DND-41 (cell line): ENCODE measurements around the gene HAUS7.
A peak's percentile ranks its signal among the peaks of the same experiment; 100 is the strongest.

ENCODE experiments used
- ATAC-seq: fragments of 200-7000 bp; cut with Tn5 transposase; 3 replicates; pipeline ENCODE4 v1.9.1; 2021; ENCODE audit warnings: low read depth; ENCODE audit not compliant: insufficient read depth
- DNase-seq: peaks from one replicate; pipeline ENCODE4 v3.0.0-alpha.2; 2020
- H2AFZ ChIP-seq: 2 replicates; pipeline ENCODE4 v1.6.0; 2012; ENCODE audit warnings: low read depth, low read length
- H3K27ac ChIP-seq: 2 replicates; pipeline ENCODE4 v1.5.1; 2012; ENCODE audit warnings: low read length, inconsistent platforms
- H3K27me3 ChIP-seq: fragments of 200-600 bp; sonication (generic); 2 replicates; pipeline ENCODE4 v1.6.0; 2012; ENCODE audit warnings: low read length, mild to moderate bottlenecking, inconsistent platforms; ENCODE audit not compliant: insufficient read depth, poor library complexity
- H3K36me3 ChIP-seq: 2 replicates; pipeline ENCODE4 v1.5.1; 2012; ENCODE audit warnings: low read length, inconsistent platforms; ENCODE audit not compliant: insufficient read depth
- H3K4me1 ChIP-seq: 2 replicates; pipeline ENCODE4 v1.5.1; 2012; ENCODE audit warnings: mild to moderate bottlenecking, low read length; ENCODE audit not compliant: insufficient read depth
- H3K4me2 ChIP-seq: 2 replicates; pipeline ENCODE4 v1.6.0; 2012; ENCODE audit warnings: mild to moderate bottlenecking, moderate library complexity, low read length, inconsistent platforms; ENCODE audit not compliant: insufficient read depth
- H3K4me3 ChIP-seq, 2 experiments: fragments of 200-600 bp in 1 of 2; shearing (Covaris generic) in 1 of 2; 2 replicates each; pipeline ENCODE4 v1.5.1; 2012 to 2016; ENCODE audit warnings: inconsistent platforms in 2 of 2, low read length in 2 of 2, mild to moderate bottlenecking in 2 of 2, low read depth in 1 of 2, moderate library complexity in 1 of 2
- H3K79me2 ChIP-seq: 2 replicates; pipeline ENCODE4 v1.6.0; 2012; ENCODE audit warnings: low read length, inconsistent platforms; ENCODE audit not compliant: insufficient read depth
- H3K9ac ChIP-seq: 2 replicates; pipeline ENCODE4 v1.6.0; 2012; ENCODE audit warnings: low read depth, mild to moderate bottlenecking, inconsistent platforms, low read length, moderate library complexity
- H3K9me3 ChIP-seq: 2 replicates; pipeline ENCODE4 v1.5.1; 2012; ENCODE audit warnings: low read length, moderate library complexity, mild to moderate bottlenecking, inconsistent platforms; ENCODE audit not compliant: insufficient read depth, severe bottlenecking
- H4K20me1 ChIP-seq: 2 replicates; pipeline ENCODE4 v1.6.0; 2012; ENCODE audit warnings: low read length; ENCODE audit not compliant: insufficient read depth
- EZH2 ChIP-seq: IDR thresholded peaks from 3 replicates; pipeline ENCODE4 v1.6.1; 2012; ENCODE audit warnings: borderline replicate concordance, low read depth, mild to moderate bottlenecking, moderate library complexity, low read length, inconsistent platforms; ENCODE audit not compliant: severe bottlenecking
- TF ChIP-seq, protein P1 (sequence below): IDR thresholded peaks from 2 replicates; pipeline ENCODE4 v1.5.1; 2012; ENCODE audit warnings: borderline replicate concordance, low read length, moderate library complexity, mild to moderate bottlenecking; ENCODE audit not compliant: poor library complexity, severe bottlenecking; ENCODE audit errors: extremely low read depth

HAUS7 gene

DNA sequence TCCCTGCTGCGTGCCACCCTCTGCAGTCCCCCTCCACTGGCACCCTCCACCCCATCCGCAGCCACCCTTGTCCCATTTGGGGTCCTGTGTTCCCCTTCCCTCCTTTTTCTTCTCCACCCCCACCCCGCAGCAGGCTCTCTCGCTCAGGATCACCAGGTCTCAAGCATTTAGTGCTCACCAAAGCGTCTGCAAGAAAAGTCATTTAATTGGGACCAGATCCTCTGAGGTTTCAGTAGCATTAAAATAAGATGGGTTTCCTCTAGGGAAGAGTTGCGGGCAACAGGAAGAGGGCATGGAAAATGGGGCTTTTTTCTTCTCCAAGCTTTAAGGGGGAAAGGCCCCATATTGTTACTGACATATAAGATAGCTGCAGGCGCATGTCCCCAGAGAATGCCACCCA, 4.9 kb upstream of the HAUS7 start:
- no peak for ATAC-seq
- no peak overlapping the region for H3K4me3 ChIP-seq
- H3K4me2 ChIP-seq = no peak overlapping the region
- no peak overlapping the region for H2AFZ ChIP-seq
- no peaks in the 10 kb centered on the region for H3K36me3 ChIP-seq
- H4K20me1 ChIP-seq = no peaks in the 10 kb centered on the region
- H3K9ac ChIP-seq = no peak overlapping the region
- no peaks in the 10 kb centered on the region for H3K27me3 ChIP-seq
- H3K9me3 ChIP-seq = no peaks in the 10 kb centered on the region
- no peak overlapping the region for H3K27ac ChIP-seq
- no peak for DNase-seq
- H3K79me2 ChIP-seq = no peaks in the 10 kb centered on the region; the same call in 1 of the 2 replicates
- peaks cover 4% of the 10 kb centered on the region for H3K4me1 ChIP-seq
- TF ChIP-seq EZH2 = no peak

DNA sequence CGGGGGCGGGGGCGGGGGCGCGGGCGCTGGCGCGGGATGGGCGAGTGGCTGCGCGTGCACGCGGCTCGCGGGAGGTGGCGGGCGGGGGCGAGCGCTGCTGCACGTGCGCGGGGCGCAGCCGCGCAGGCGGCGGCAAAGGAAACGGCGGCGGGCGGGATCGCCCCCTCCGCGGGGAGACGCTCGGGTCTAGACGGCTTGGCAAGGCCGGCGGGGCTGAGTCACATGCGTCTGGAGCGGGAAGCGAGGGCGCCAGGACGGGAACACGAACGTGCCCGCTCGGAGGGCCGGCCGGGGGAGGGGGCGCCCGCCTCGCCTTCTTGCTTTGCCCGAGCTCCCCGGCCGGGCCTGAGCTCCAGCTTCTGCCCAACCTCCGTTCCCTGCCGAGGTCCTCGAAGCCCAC, 4.3 kb upstream of the HAUS7 start:
- Histone ChIP-seq H4K20me1 (peaks cover 4% of the 10 kb centered on the region; the same call in 1 of the 2 replicates), H3K4me3 (no peak overlapping the region), H3K4me2 (no peak overlapping the region), H3K27ac (no peak overlapping the region), H2AFZ (no peak overlapping the region), H3K36me3 (no peaks in the 10 kb centered on the region; the same call in 1 of the 2 replicates), H3K79me2 (peaks cover 6% of the 10 kb centered on the region), H3K4me1 (peaks cover 6% of the 10 kb centered on the region), H3K27me3 (no peaks in the 10 kb centered on the region), H3K9me3 (no peaks in the 10 kb centered on the region), H3K9ac (no peak overlapping the region)
- ATAC-seq (no peak), DNase-seq (peak; percentile 50)
- TF ChIP-seq EZH2 = no peak
- TF ChIP-seq, protein P1, sequence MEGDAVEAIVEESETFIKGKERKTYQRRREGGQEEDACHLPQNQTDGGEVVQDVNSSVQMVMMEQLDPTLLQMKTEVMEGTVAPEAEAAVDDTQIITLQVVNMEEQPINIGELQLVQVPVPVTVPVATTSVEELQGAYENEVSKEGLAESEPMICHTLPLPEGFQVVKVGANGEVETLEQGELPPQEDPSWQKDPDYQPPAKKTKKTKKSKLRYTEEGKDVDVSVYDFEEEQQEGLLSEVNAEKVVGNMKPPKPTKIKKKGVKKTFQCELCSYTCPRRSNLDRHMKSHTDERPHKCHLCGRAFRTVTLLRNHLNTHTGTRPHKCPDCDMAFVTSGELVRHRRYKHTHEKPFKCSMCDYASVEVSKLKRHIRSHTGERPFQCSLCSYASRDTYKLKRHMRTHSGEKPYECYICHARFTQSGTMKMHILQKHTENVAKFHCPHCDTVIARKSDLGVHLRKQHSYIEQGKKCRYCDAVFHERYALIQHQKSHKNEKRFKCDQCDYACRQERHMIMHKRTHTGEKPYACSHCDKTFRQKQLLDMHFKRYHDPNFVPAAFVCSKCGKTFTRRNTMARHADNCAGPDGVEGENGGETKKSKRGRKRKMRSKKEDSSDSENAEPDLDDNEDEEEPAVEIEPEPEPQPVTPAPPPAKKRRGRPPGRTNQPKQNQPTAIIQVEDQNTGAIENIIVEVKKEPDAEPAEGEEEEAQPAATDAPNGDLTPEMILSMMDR = no peak

DNA sequence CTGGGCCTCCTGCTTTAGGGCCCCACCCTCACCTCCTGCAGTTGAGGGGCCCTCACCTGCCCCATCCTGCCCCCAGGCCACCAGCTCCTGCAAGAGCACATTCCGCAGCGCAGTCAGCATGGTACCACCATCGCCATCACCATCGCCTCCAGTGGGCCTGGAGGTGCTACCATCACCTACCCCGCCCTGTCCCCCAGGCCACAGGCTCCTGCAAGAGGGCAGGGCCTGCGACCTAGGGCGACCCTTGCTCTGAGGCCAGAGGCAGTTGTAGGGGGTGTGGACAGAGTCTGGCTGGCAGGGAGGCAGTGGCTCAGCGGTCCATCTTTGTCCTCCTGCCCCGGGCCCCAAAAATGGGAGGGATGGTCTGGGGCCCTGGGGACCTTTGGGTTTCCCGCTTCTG, 3.9 kb upstream of the HAUS7 start:
- no peak overlapping the region for H3K4me2 ChIP-seq
- ATAC-seq = no peak
- peaks cover 11% of the 10 kb centered on the region for H3K4me1 ChIP-seq

DNA sequence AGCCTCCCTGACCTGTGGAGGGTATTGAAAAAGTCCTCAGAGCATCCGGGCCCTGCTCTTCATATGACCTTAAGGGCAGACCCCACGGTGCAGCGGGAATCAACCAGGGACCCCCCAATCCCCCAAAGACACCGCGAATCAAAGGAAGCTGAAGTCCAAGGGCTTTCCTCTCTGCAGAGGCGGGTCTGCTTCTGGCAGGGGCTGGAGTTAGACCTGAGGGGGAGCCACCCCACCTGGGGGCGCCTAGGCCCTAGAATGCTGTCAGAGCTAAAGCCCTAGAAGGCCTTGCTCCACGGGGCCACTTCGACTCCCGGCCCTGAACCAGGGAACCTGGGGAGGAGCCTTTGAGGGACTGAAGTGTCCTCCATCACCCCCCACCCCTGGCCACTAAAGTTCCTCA, 2.8 kb upstream of the HAUS7 start:
- H3K36me3 ChIP-seq = peaks cover 8% of the 10 kb centered on the region
- no peak overlapping the region for H3K4me2 ChIP-seq
- no peak for DNase-seq
- TF ChIP-seq, protein P1 = no peak
- TF ChIP-seq EZH2 = no peak
- peaks cover 21% of the 10 kb centered on the region for H3K79me2 ChIP-seq
- H3K9ac ChIP-seq = no peak overlapping the region
- H2AFZ ChIP-seq = no peak overlapping the region
- no peak for ATAC-seq
- H3K27ac ChIP-seq = no peak overlapping the region
- H3K4me3 ChIP-seq = no peak overlapping the region
- no peaks in the 10 kb centered on the region for H3K9me3 ChIP-seq
- no peaks in the 10 kb centered on the region for H3K27me3 ChIP-seq
- peaks cover 15% of the 10 kb centered on the region for H4K20me1 ChIP-seq
- peaks cover 20% of the 10 kb centered on the region for H3K4me1 ChIP-seq

More for the DNA sequence above, 3.9 kb upstream of the HAUS7 start:
- Histone ChIP-seq H3K9ac (no peak overlapping the region), H3K27ac (no peak overlapping the region), H3K27me3 (no peaks in the 10 kb centered on the region), H4K20me1 (peaks cover 6% of the 10 kb centered on the region; the same call in 1 of the 2 replicates), H2AFZ (no peak overlapping the region), H3K9me3 (no peaks in the 10 kb centered on the region), H3K4me3 (no peak overlapping the region), H3K36me3 (no peaks in the 10 kb centered on the region; the same call in 1 of the 2 replicates), H3K79me2 (peaks cover 10% of the 10 kb centered on the region)
- no peak for DNase-seq
- TF ChIP-seq EZH2 = no peak
- TF ChIP-seq, protein P1 = no peak
